Neuronal stem cell (in vitro differentiated cells): ENCODE data around the gene CCDC127.
A peak's percentile ranks its signal among the peaks of the same experiment; 100 is the strongest.

Source experiments
- DNase-seq: peaks from one replicate; pipeline ENCODE4 v3.0.0-alpha.2; 2013; ENCODE audit warnings: low spot score
- H2AFZ ChIP-seq: one replicate; pipeline ENCODE4 v1.6.1; 2013; ENCODE audit warnings: mild to moderate bottlenecking, low read length, inconsistent platforms
- H2AK5ac ChIP-seq: 2 replicates; pipeline ENCODE4 v1.6.1; 2013; ENCODE audit warnings: low read depth, mild to moderate bottlenecking, inconsistent platforms, low read length, moderate library complexity, mixed read lengths
- H2BK120ac ChIP-seq: 2 replicates; pipeline ENCODE4 v1.6.1; 2013; ENCODE audit warnings: low read depth, mild to moderate bottlenecking, inconsistent platforms, low read length, moderate library complexity, mixed read lengths
- H2BK12ac ChIP-seq: one replicate; pipeline ENCODE4 v1.6.1; 2013; ENCODE audit warnings: low read length, inconsistent platforms
- H2BK15ac ChIP-seq: 2 replicates; pipeline ENCODE4 v1.6.1; 2013; ENCODE audit warnings: mild to moderate bottlenecking, low read length, inconsistent platforms, mixed read lengths
- H2BK5ac ChIP-seq: one replicate; pipeline ENCODE4 v1.6.1; 2013; ENCODE audit warnings: inconsistent platforms, mild to moderate bottlenecking, low read length, moderate library complexity
- H3K14ac ChIP-seq: one replicate; pipeline ENCODE4 v1.6.1; 2013; ENCODE audit warnings: low read length, inconsistent platforms
- H3K18ac ChIP-seq: 2 replicates; pipeline ENCODE4 v1.6.1; 2013; ENCODE audit warnings: low read length, inconsistent platforms
- H3K23ac ChIP-seq: 2 replicates; pipeline ENCODE4 v1.6.1; 2013; ENCODE audit warnings: low read depth, mild to moderate bottlenecking, mixed read lengths, low read length, inconsistent platforms; ENCODE audit not compliant: poor library complexity
- H3K27ac ChIP-seq: replicated peaks from 3 replicates; pipeline ENCODE4 v1.5.1; 2013; ENCODE audit warnings: low read length, inconsistent platforms
- H3K27me3 ChIP-seq, 3 experiments: 2 replicates each; pipeline ENCODE4 v1.6.1; 2013; ENCODE audit warnings: low read length in 3 of 3, mild to moderate bottlenecking in 2 of 3, inconsistent platforms in 1 of 3, low read depth in 1 of 3, mixed read lengths in 1 of 3, moderate library complexity in 1 of 3; ENCODE audit not compliant: control insufficient read depth in 3 of 3, insufficient read depth in 3 of 3
- H3K36me3 ChIP-seq, 2 donors: replicated peaks in 1 of 2; 2 replicates each; pipeline ENCODE4 v1.6.1; 2013; ENCODE audit warnings: low read length in 2 of 2; ENCODE audit not compliant: control insufficient read depth in 2 of 2, insufficient read depth in 2 of 2
- H3K4ac ChIP-seq: 2 replicates; pipeline ENCODE4 v1.6.1; 2013; ENCODE audit warnings: inconsistent platforms, mild to moderate bottlenecking, low read length, moderate library complexity
- H3K4me1 ChIP-seq, 2 donors: 1 replicate in 1 of 2; 2 replicates in 1 of 2; pipeline ENCODE4 v1.6.1; 2013; ENCODE audit warnings: low read length in 2 of 2, low read depth in 1 of 2; ENCODE audit not compliant: control insufficient read depth in 2 of 2, insufficient read depth in 1 of 2
- H3K4me2 ChIP-seq: one replicate; pipeline ENCODE4 v1.6.1; 2013; ENCODE audit warnings: mild to moderate bottlenecking, low read length, inconsistent platforms; ENCODE audit not compliant: insufficient read depth, poor library complexity, severe bottlenecking
- H3K4me3 ChIP-seq, 2 donors: 2 replicates each; pipeline ENCODE4 v1.5.1; 2013; ENCODE audit warnings: low read length in 2 of 2, mild to moderate bottlenecking in 2 of 2, inconsistent platforms in 1 of 2, moderate library complexity in 1 of 2
- H3K79me1 ChIP-seq: one replicate; pipeline ENCODE4 v1.6.1; 2013; ENCODE audit warnings: low read depth, mild to moderate bottlenecking, inconsistent platforms, low read length, moderate library complexity
- H3K9ac ChIP-seq: one replicate; pipeline ENCODE4 v1.6.1; 2013; ENCODE audit warnings: mild to moderate bottlenecking, low read depth, low read length, inconsistent platforms; ENCODE audit not compliant: poor library complexity
- H3K9me3 ChIP-seq, 2 donors: replicated peaks in 1 of 2; 2 replicates each; pipeline versions ENCODE3 to v1.6.1; 2013; ENCODE audit warnings: low read length in 2 of 2, mild to moderate bottlenecking in 2 of 2, inconsistent platforms in 1 of 2, low read depth in 1 of 2, mixed read lengths in 1 of 2, moderate library complexity in 1 of 2; ENCODE audit not compliant: control insufficient read depth in 2 of 2, insufficient read depth in 1 of 2
- H4K8ac ChIP-seq: one replicate; pipeline ENCODE4 v1.6.1; 2013; ENCODE audit warnings: low read depth, mild to moderate bottlenecking, inconsistent platforms, low read length, moderate library complexity
- H4K91ac ChIP-seq: one replicate; pipeline ENCODE4 v1.6.1; 2013; ENCODE audit warnings: low read length, low read depth, mild to moderate bottlenecking, inconsistent platforms; ENCODE audit not compliant: poor library complexity
- WGBS, 2 donors: extraction: QIAGEN DNeasy Blood & Tissue Kit; methylation state at CpG; one replicate each; pipeline ENCODE4 v1.1.7; 2013; ENCODE audit warnings: missing lambda C conversion rate in 2 of 2, mixed read lengths in 1 of 2; ENCODE audit not compliant: insufficient read length in 2 of 2, insufficient replicate concordance in 1 of 2; ENCODE audit errors: extremely low coverage in 2 of 2; 5-methylcytosine and 5-hydroxymethylcytosine counted together

The CCDC127 gene

GRCh38 chr5:188488-189481 lies 29.2 kb downstream of the CCDC127 start:
- no peak overlapping the region for H2BK5ac ChIP-seq
- no CpG with 5 or more reads among the region's 37 CpGs for WGBS, 2 donors
- H3K4ac ChIP-seq = no peak overlapping the region
- H3K79me1 ChIP-seq = peaks cover 2% of the 10 kb centered on the region
- peak overlapping the region; percentile 34 for H2BK12ac ChIP-seq
- H4K8ac ChIP-seq = no peak overlapping the region
- no peak overlapping the region for H3K27ac ChIP-seq
- H2AFZ ChIP-seq = peak overlapping the region; percentile 72
- H3K14ac ChIP-seq = no peak overlapping the region
- H2AK5ac ChIP-seq = peak overlapping the region; percentile 40
- H3K4me2 ChIP-seq = no peak overlapping the region
- H2BK15ac ChIP-seq = peak overlapping the region; percentile 25
- H3K23ac ChIP-seq = peak overlapping the region; percentile 59
- peaks cover 0 to 3% of the 10 kb centered on the region in 2 donors for H3K36me3 ChIP-seq
- no peaks in the 10 kb centered on the region for H3K27me3 ChIP-seq
- peak overlapping the region in 1 of 2 donors; percentile 57 for H3K4me3 ChIP-seq
- peak overlapping the region; percentile 55 for H3K18ac ChIP-seq
- peak; percentile 81 for DNase-seq
- no peak overlapping the region for H2BK120ac ChIP-seq
- H3K4me1 ChIP-seq = peaks cover 9 to 18% of the 10 kb centered on the region in 2 donors
- no peaks in the 10 kb centered on the region for H3K9me3 ChIP-seq
- no peak overlapping the region for H4K91ac ChIP-seq
- H3K9ac ChIP-seq = peak overlapping the region; percentile 38

GRCh38 chr5:187617-188451 lies 30.1 kb downstream of the CCDC127 start:
- Histone ChIP-seq H3K4me3 (no peak overlapping the region), H3K9me3 (no peaks in the 10 kb centered on the region), H3K79me1 (no peaks in the 10 kb centered on the region), H3K36me3 (peaks cover under 1 to 6% of the 10 kb centered on the region in 2 donors), H3K9ac (no peak overlapping the region), H2AK5ac (peak overlapping the region; percentile 45), H3K27me3 (no peaks in the 10 kb centered on the region), H4K91ac (no peak overlapping the region), H3K4ac (no peak overlapping the region), H3K18ac (peak overlapping the region; percentile 87), H3K4me2 (no peak overlapping the region), H3K4me1 (peaks cover 9 to 18% of the 10 kb centered on the region in 2 donors), H3K14ac (peak overlapping the region; percentile 91), H2BK12ac (peak overlapping the region; percentile 34), H2BK5ac (peak overlapping the region; percentile 78), H2BK120ac (no peak overlapping the region), H3K27ac (no peak overlapping the region), H2BK15ac (no peak overlapping the region), H4K8ac (no peak overlapping the region), H3K23ac (peak overlapping the region; percentile 59), H2AFZ (no peak overlapping the region)
- DNase-seq = no peak
- WGBS, 2 donors = no CpG with 5 or more reads among the region's 21 CpGs

GRCh38 chr5:187042-187431 lies 30.9 kb downstream of the CCDC127 start:
- H3K9me3 ChIP-seq = no peaks in the 10 kb centered on the region
- H2BK12ac ChIP-seq = no peak overlapping the region
- H3K23ac ChIP-seq = no peak overlapping the region
- H3K18ac ChIP-seq = peak overlapping the region; percentile 11
- H3K27me3 ChIP-seq = no peaks in the 10 kb centered on the region
- H3K36me3 ChIP-seq = peaks cover 5 to 13% of the 10 kb centered on the region in 2 donors
- no CpG with 5 or more reads among the region's 13 CpGs for WGBS, 2 donors
- H4K8ac ChIP-seq = no peak overlapping the region
- peak overlapping the region; percentile 78 for H2BK5ac ChIP-seq
- H2AK5ac ChIP-seq = peak overlapping the region; percentile 45
- H3K4ac ChIP-seq = no peak overlapping the region
- DNase-seq = no peak
- no peak overlapping the region for H4K91ac ChIP-seq
- peaks cover 9 to 18% of the 10 kb centered on the region in 2 donors for H3K4me1 ChIP-seq
- no peak overlapping the region for H2BK15ac ChIP-seq
- no peak overlapping the region for H2BK120ac ChIP-seq
- H3K14ac ChIP-seq = no peak overlapping the region
- H2AFZ ChIP-seq = no peak overlapping the region
- H3K9ac ChIP-seq = no peak overlapping the region
- no peak overlapping the region for H3K4me2 ChIP-seq
- H3K79me1 ChIP-seq = no peaks in the 10 kb centered on the region
- H3K27ac ChIP-seq = no peak overlapping the region
- H3K4me3 ChIP-seq = no peak overlapping the region
